NT2/D1 (cell line): ENCODE data around the gene SRCAP.

Source experiments
- DNase-seq: peaks from one replicate; pipeline ENCODE4 v3.0.0-alpha.2; 2011; ENCODE audit warnings: low read depth, low spot score
- H3K27me3 ChIP-seq: 2 replicates; pipeline ENCODE4 v1.6.0; 2011; ENCODE audit warnings: mild to moderate bottlenecking; ENCODE audit not compliant: insufficient read length, insufficient read depth
- H3K36me3 ChIP-seq: 2 replicates; pipeline ENCODE4 v1.6.1; 2011; ENCODE audit warnings: mild to moderate bottlenecking, low read length, mixed read lengths; ENCODE audit not compliant: insufficient read depth, insufficient read length
- H3K4me1 ChIP-seq: 2 replicates; pipeline ENCODE4 v1.5.1; 2011; ENCODE audit not compliant: insufficient read depth, insufficient read length
- H3K4me3 ChIP-seq: 2 replicates; pipeline ENCODE4 v1.5.1; 2011; ENCODE audit warnings: low read depth; ENCODE audit not compliant: insufficient read length
- H3K9ac ChIP-seq: 2 replicates; pipeline ENCODE4 v1.6.0; 2011; ENCODE audit warnings: low read depth; ENCODE audit not compliant: insufficient read length
- H3K9me3 ChIP-seq: 2 replicates; pipeline ENCODE4 v1.5.1; 2011; ENCODE audit warnings: mild to moderate bottlenecking, low read length; ENCODE audit not compliant: insufficient read depth
- SUZ12 ChIP-seq: IDR thresholded peaks from 2 replicates; pipeline ENCODE4 v1.6.1; 2011; ENCODE audit not compliant: insufficient read length, insufficient read depth; ENCODE audit errors: extremely low read depth
- YY1 ChIP-seq: IDR thresholded peaks from 2 replicates; pipeline ENCODE4 v1.6.1; 2011; ENCODE audit not compliant: insufficient read length, insufficient read depth
- ZNF274 ChIP-seq: IDR thresholded peaks from 2 replicates; pipeline ENCODE4 v1.6.1; 2011; ENCODE audit warnings: mild to moderate bottlenecking, low read depth, low read length

Gene SRCAP

GRCh38 chr16:30774367-30775130, 75.6 kb downstream of the SRCAP start:
- peak overlapping the region; percentile 99 for H3K9ac ChIP-seq
- no peaks in the 10 kb centered on the region for H3K27me3 ChIP-seq
- no peaks in the 10 kb centered on the region for H3K9me3 ChIP-seq
- TF ChIP-seq ZNF274 (no peak), SUZ12 (no peak), YY1 (no peak)
- peaks cover 75% of the 10 kb centered on the region for H3K36me3 ChIP-seq
- DNase-seq, result no peak
- H3K4me1 ChIP-seq, result peaks cover 18% of the 10 kb centered on the region
- peak overlapping the region; percentile 93 for H3K4me3 ChIP-seq

DNA sequence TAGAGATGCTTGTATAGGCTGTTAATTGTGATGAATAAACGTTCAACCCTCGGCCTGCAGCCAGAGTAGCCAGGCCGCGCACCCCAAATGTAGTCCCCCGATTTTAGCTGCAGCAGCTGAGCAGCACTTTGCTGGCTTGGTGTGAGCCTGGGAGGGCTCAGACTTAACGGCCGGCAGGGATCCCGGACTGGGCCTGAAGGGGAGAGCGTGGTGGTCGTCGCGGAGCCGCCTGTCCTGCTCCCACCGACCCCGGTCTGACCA, 76.1 kb downstream of the SRCAP start:
- TF ChIP-seq SUZ12, result no peak
- TF ChIP-seq YY1, result no peak
- no peak for TF ChIP-seq ZNF274
- H3K4me1 ChIP-seq, result peaks cover 18% of the 10 kb centered on the region
- H3K36me3 ChIP-seq, result peaks cover 75% of the 10 kb centered on the region
- H3K4me3 ChIP-seq, result peak overlapping the region; percentile 93
- H3K27me3 ChIP-seq, result no peaks in the 10 kb centered on the region
- DNase-seq, result no peak
- H3K9me3 ChIP-seq, result no peaks in the 10 kb centered on the region
- peak overlapping the region; percentile 99 for H3K9ac ChIP-seq

- Histone ChIP-seq H3K4me1 (peaks cover 18% of the 10 kb centered on the region), H3K27me3 (no peaks in the 10 kb centered on the region), H3K9ac (peak overlapping the region; percentile 99), H3K4me3 (peak overlapping the region; percentile 93), H3K9me3 (no peaks in the 10 kb centered on the region), H3K36me3 (peaks cover 73% of the 10 kb centered on the region)
- peak; percentile 86 for DNase-seq
- TF ChIP-seq YY1, result peak; percentile 54
- no peak for TF ChIP-seq SUZ12
- TF ChIP-seq ZNF274, result no peak
Observed at GRCh38 chr16:30775392-30776188, 76.6 kb downstream of the SRCAP start.

GRCh38 chr16:30777591-30778297, 78.8 kb downstream of the SRCAP start:
- no peak for DNase-seq
- no peak for TF ChIP-seq ZNF274
- H3K9ac ChIP-seq, result no peak overlapping the region
- H3K27me3 ChIP-seq, result no peaks in the 10 kb centered on the region
- peaks cover 73% of the 10 kb centered on the region for H3K36me3 ChIP-seq
- H3K4me1 ChIP-seq, result peaks cover 18% of the 10 kb centered on the region
- no peaks in the 10 kb centered on the region for H3K9me3 ChIP-seq
- no peak overlapping the region for H3K4me3 ChIP-seq

DNA sequence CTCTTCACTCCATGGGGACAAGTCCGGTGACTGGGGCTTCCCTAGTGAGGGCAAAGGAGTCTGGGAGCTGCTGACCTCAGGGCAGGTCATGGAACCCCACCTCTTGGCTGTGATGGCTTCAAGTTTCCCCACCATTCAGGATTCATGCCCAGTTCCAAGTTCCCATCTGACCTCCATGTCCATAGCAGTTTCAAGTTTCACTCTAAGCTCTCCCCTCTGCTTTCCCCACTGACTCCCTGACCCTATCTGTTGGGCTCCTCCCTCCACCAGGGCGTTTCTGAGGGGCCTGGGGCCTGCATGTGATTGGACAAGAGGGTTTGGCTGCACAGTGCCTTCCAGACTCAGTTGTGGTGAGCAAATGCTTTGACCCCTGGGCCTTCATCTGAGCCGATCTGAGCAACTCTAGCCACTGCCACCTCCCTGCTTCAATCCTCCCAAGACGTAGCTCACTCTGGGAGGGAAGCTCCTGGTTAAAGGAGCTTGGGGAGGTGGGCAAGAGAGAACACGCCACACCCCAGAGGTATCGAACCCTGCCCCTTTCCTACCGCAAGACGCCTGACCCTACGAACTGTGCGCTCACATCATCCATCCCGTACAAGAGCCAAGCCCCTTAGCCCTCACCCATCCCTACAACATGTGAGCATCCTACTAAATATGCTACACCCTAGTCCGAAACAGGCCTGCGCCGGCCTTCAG, 79.7 kb downstream of the SRCAP start:
- no peak for DNase-seq
- H3K4me1 ChIP-seq, result peaks cover 21% of the 10 kb centered on the region
- peaks cover 73% of the 10 kb centered on the region for H3K36me3 ChIP-seq
- TF ChIP-seq ZNF274, result no peak
- TF ChIP-seq SUZ12, result no peak
- no peak for TF ChIP-seq YY1
- H3K4me3 ChIP-seq, result no peak overlapping the region
- H3K27me3 ChIP-seq, result no peaks in the 10 kb centered on the region
- peak overlapping the region; percentile 53 for H3K9ac ChIP-seq
- H3K9me3 ChIP-seq, result no peaks in the 10 kb centered on the region

- peak overlapping the region; percentile 34 for H3K9ac ChIP-seq
- no peak overlapping the region for H3K4me3 ChIP-seq
- peaks cover 20% of the 10 kb centered on the region for H3K4me1 ChIP-seq
- TF ChIP-seq SUZ12, result no peak
- no peak for TF ChIP-seq ZNF274
- no peak for TF ChIP-seq YY1
- H3K36me3 ChIP-seq, result peaks cover 73% of the 10 kb centered on the region
- H3K27me3 ChIP-seq, result no peaks in the 10 kb centered on the region
- no peaks in the 10 kb centered on the region for H3K9me3 ChIP-seq
- DNase-seq, result no peak
Observed at GRCh38 chr16:30779596-30779995, 80.6 kb downstream of the SRCAP start.
